ENCODE data around the gene TSC2. TPM values are rescaled to one million over a fixed set of nuclear protein-coding genes. Genes with fewer than 3 reads are reported as not detected.
A peak's percentile ranks its signal among the peaks of the same experiment; 100 is the strongest.

Gene TSC2
- total RNA-seq, 4 donors from 2014 or later: 75.4 to 507 (median 111) TPM

DNA sequence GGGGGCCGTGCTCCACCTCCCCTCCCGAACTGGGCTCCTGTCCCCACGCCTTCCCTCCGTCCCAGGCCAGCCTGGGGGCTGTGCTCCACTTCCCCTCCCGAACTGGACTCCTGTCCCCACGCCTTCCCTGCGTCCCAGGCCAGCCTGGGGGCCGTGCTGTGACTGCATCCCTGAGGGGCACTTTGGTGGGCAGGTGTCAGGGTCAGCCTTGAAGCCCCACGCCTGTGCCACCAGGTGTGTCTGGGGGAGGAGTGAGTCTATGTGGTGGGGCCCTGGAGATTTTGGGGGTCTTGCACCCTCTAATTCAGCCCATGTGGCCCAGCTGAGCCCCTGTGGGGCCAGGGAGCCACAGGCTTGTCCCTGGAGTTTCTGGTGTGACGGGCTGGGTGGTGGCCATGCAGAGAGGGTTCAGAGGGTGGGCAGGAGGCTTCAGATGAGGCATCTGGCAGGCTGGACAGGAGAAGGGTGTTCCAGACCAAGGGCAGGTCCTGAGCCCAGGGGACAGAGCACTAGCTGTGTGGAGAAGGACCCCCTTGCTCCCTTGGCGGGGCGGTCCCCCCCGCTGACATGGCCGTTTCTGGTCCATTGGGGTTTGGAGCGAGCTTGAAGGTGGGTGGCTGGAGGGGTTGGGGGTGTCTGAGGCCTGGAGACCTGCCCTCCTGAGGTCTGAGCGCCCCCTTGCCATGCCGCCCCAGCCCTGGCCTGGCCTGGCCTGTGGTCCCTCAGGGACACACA, 12.9 kb upstream of the TSC2 start:
- TF ChIP-seq, protein P1, sequence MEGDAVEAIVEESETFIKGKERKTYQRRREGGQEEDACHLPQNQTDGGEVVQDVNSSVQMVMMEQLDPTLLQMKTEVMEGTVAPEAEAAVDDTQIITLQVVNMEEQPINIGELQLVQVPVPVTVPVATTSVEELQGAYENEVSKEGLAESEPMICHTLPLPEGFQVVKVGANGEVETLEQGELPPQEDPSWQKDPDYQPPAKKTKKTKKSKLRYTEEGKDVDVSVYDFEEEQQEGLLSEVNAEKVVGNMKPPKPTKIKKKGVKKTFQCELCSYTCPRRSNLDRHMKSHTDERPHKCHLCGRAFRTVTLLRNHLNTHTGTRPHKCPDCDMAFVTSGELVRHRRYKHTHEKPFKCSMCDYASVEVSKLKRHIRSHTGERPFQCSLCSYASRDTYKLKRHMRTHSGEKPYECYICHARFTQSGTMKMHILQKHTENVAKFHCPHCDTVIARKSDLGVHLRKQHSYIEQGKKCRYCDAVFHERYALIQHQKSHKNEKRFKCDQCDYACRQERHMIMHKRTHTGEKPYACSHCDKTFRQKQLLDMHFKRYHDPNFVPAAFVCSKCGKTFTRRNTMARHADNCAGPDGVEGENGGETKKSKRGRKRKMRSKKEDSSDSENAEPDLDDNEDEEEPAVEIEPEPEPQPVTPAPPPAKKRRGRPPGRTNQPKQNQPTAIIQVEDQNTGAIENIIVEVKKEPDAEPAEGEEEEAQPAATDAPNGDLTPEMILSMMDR (IDR thresholded peaks at IDR 0.05): no peak
- TF ChIP-seq POLR2A (IDR thresholded peaks at IDR 0.05) (no peak), EP300 (IDR thresholded peaks at IDR 0.05) (no peak)
- H3K4me3 ChIP-seq: peak overlapping the region in 2 of 4 donors; percentile 33 to 45
- 50 to 69% methylated on average over 8 to 14 of the region's 17 CpGs for WGBS, 2 donors
- H3K27ac ChIP-seq: peak overlapping the region; percentile 69 to 99 (median 88)
- peaks cover 0 to 4% (median 0%) of the 10 kb centered on the region in 3 donors for H3K36me3 ChIP-seq
- H3K9me3 ChIP-seq: no peaks in the 10 kb centered on the region
- H3K4me1 ChIP-seq: peaks cover 0 to 95% (median 75%) of the 10 kb centered on the region in 4 donors
- no peak for DNase-seq (ENCODE audit: low spot score in 2 of 2)
- H3K27me3 ChIP-seq: no peaks in the 10 kb centered on the region

DNA sequence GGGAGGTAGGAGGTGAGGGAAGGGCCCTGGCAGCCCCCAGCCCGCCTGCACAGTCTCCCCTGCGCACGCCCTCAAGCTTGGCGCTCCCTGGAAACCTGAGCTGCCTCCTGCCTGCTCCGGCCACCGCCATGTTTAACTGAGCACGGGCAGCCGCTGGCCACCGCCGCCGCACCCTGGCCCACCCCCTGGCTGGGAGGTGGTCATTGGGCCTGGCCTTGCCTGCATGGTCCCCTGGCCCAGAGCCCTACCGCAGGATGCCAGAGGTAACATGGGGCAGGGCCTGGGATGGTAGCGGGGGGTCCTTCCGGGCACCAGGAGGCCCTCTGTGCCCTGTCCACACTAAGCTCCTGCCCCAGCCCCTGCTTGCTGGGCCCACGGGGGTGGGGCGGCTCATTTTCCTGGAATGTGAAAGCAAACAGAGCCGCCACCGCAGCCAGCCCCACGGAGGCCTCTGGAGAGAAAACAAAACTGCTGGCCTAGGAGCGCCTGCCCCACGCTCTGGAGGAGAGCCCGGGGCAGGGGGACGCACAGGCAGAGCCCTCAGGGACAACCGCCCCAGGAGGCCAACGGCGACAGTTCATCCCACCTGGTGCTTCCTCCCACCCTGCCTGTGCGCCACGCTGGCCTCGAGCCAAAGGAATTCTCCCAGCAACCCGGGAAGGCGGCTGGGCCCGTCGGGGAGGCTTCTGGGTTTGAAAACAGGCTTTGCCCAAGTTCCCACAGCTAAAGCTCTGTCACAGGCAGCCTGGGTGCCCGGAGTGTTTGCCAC, 12.2 kb upstream of the TSC2 start:
- Histone ChIP-seq H3K27me3 (no peaks in the 10 kb centered on the region), H3K27ac (peak overlapping the region; percentile 69 to 99 (median 88)), H3K36me3 (no peaks in the 10 kb centered on the region), H3K4me3 (peak overlapping the region in 3 of 4 donors; percentile 9 to 45 (median 33)), H3K9me3 (no peaks in the 10 kb centered on the region), H3K4me1 (peaks cover 0 to 98% (median 80%) of the 10 kb centered on the region in 4 donors)
- 21 to 31% methylated on average over 7 to 25 of the region's 34 CpGs for WGBS, 2 donors
- peak; percentile 64 to 78 for DNase-seq (ENCODE audit: low spot score in 2 of 2)
- TF ChIP-seq EP300 (IDR thresholded peaks at IDR 0.05): peak; percentile 55 to 57
- TF ChIP-seq, protein P1 (IDR thresholded peaks at IDR 0.05): no peak
- TF ChIP-seq POLR2A (IDR thresholded peaks at IDR 0.05): peak in 1 of 2 donors; percentile 18

DNA sequence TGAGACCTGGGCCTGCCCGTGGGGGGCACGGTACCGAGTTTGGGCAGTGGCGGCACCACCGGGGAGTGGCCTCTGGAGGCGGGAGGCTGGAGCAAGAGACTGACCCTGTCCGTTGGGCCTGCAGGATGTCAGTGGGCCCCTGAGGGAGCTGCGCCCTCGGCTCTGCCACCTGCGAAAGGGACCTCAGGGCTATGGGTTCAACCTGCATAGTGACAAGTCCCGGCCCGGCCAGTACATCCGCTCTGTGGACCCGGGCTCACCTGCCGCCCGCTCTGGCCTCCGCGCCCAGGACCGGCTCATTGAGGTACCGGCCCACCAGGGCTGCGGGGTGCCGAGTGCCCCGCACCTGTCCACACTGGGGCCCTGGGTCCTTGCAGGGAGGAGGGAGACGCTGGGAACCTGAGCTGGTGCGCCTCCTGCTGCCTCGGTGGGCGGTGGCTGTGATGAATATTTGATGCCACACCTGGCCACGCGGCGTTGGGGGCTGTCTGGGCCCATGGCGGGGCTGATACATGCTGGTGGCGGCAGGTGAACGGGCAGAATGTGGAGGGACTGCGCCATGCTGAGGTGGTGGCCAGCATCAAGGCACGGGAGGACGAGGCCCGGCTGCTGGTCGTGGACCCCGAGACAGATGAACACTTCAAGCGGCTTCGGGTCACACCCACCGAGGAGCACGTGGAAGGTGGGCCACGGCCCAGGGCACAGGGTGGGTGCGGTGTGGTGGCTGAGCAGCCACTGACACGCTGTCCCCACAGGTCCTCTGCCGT, 11.4 kb upstream of the TSC2 start:
- Histone ChIP-seq H3K9me3 (no peaks in the 10 kb centered on the region), H3K4me1 (peaks cover 0 to 98% (median 82%) of the 10 kb centered on the region in 4 donors), H3K4me3 (peak overlapping the region in 3 of 4 donors; percentile 9 to 45 (median 33)), H3K36me3 (peaks cover 0 to 6% (median 0%) of the 10 kb centered on the region in 3 donors), H3K27ac (peak overlapping the region; percentile 69 to 99 (median 88)), H3K27me3 (no peaks in the 10 kb centered on the region)
- DNase-seq (ENCODE audit: low spot score in 2 of 2): no peak
- 83 to 84% methylated on average over 16 to 42 of the region's 47 CpGs for WGBS, 2 donors
- TF ChIP-seq POLR2A (IDR thresholded peaks at IDR 0.05) (no peak), EP300 (IDR thresholded peaks at IDR 0.05) (no peak)
- TF ChIP-seq, protein P1 (IDR thresholded peaks at IDR 0.05): no peak

DNA sequence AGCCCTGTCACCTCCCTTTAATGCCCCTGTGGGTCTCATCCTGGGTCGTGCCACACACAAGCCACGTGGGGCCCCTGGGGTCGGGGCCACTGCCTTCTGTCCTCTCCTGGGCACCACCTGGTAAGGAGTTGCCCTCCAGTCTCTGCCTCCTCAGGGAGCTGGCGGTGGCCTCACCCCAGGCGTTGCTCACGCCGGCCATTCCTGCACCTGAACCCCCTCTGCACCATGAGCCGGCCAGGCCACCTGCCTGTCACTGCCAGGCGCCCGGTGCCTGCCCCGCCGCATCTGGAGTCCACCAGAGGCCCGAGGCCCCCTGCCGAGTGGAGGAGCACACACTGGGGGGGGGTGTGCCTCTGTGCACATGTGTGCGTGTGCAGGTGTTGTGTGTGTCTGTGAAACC, 10.7 kb upstream of the TSC2 start:
- Histone ChIP-seq H3K9me3 (no peaks in the 10 kb centered on the region), H3K4me3 (no peak overlapping the region), H3K27ac (peak overlapping the region; percentile 69 to 99 (median 88)), H3K36me3 (peaks cover 0 to 6% (median 0%) of the 10 kb centered on the region in 3 donors), H3K27me3 (no peaks in the 10 kb centered on the region), H3K4me1 (peaks cover 0 to 94% (median 82%) of the 10 kb centered on the region in 4 donors)
- 83 to 93% methylated on average over 3 to 12 of the region's 15 CpGs for WGBS, 2 donors
- no peak for TF ChIP-seq POLR2A (IDR thresholded peaks at IDR 0.05)
- TF ChIP-seq, protein P1 (IDR thresholded peaks at IDR 0.05): no peak
- no peak for TF ChIP-seq EP300 (IDR thresholded peaks at IDR 0.05)
- DNase-seq (ENCODE audit: low spot score in 2 of 2): no peak
